ENCODE results near the gene NEK7. TPM values are rescaled to one million over a fixed set of nuclear protein-coding genes. Genes with fewer than 3 reads are reported as not detected.

NEK7 gene
- total and polyA plus RNA-seq, 9 of the 15 experiments (the other 6 are each of a cell fraction or from before 2014, with no cell fraction given): 8.5 to 37.3 (median 27.7) TPM

GRCh38 chr1:198361237-198361767, 204.5 kb downstream of the NEK7 start:
- Histone ChIP-seq H3K36me3 (ENCODE audit: control insufficient read depth, insufficient read depth, low read length) (no peaks in the 10 kb centered on the region), H3K9me3 (replicated peaks; ENCODE audit: control insufficient read depth, insufficient read depth, low read depth, low read length) (no peaks in the 10 kb centered on the region), H3K4me2 (ENCODE audit: insufficient read depth, low read length) (no peak overlapping the region), H3K4me1 (replicated peaks in 1 of 2; ENCODE audit: control insufficient read depth in 2 of 2, insufficient read depth in 2 of 2, low read length in 2 of 2) (no peaks in the 10 kb centered on the region), H3K27me3 (ENCODE audit: control insufficient read depth in 2 of 2, insufficient read depth in 2 of 2, low read length in 2 of 2) (no peaks in the 10 kb centered on the region), H3K9me1 (ENCODE audit: control insufficient read depth, insufficient read depth, low read length) (no peaks in the 10 kb centered on the region), H4K20me1 (replicated peaks; ENCODE audit: control insufficient read depth, insufficient read depth, low read length) (no peaks in the 10 kb centered on the region), H2AFZ (ENCODE audit: low read depth, low read length) (no peak overlapping the region), H3K9ac (ENCODE audit: insufficient read depth in 1 of 2, low read depth in 2 of 2, low read length in 2 of 2) (no peak overlapping the region), H3K27ac (ENCODE audit: extremely low read depth, low read depth, low read length) (no peak overlapping the region), H3K79me2 (ENCODE audit: control insufficient read depth, insufficient read depth, low read length) (no peaks in the 10 kb centered on the region), H3K4me3 (no peak overlapping the region)
- CTCF ChIA-PET (ENCODE audit: low intra/inter-chr PET ratio): no interaction called here
- in situ Hi-C loops (cut with MboI): no loop called here
- FAIRE-seq: no peak
- intact Hi-C loops (cut with micrococcal nuclease): no loop called here
- ATAC-seq: no peak
- TF ChIP-seq SMARCE1 (IDR thresholded peaks at IDR 0.05) (no peak), MLLT1 (IDR thresholded peaks at IDR 0.05) (no peak), NFATC3 (IDR thresholded peaks at IDR 0.05) (no peak), MEIS2 (IDR thresholded peaks at IDR 0.05; ENCODE audit: partially characterized antibody) (no peak), ARID3A (IDR thresholded peaks at IDR 0.05; ENCODE audit: borderline replicate concordance, low read depth, low read length) (no peak), HIVEP1 (CRISPR knock-in tag; IDR thresholded peaks at IDR 0.05) (no peak), ZNF280A (IDR thresholded peaks at IDR 0.05; ENCODE audit: low read depth, partially characterized antibody) (no peak)
- no peak for DNase-seq (ENCODE audit: extremely low read depth in 1 of 4, low spot score in 3 of 4)
- 6% methylated on average over 3 of the region's 3 CpGs for WGBS (ENCODE audit: insufficient coverage, low coverage, missing lambda C conversion rate)
- POLR2A ChIA-PET: interaction anchor here (0.6 kb wide), 1 partner anchor 238 kb away, joined by 3 read pairs; no protein-coding TSS in a partner anchor
- BruUV-seq (replicated peaks): no TSS peak
